ENCODE results near the gene ALDH1A2. TPM values are rescaled to one million over a fixed set of nuclear protein-coding genes. Genes with fewer than 3 reads are reported as not detected.
"Not testable (repeated sequence)": the region's sequence is repeated elsewhere in the genome, so short reads cannot be mapped to it uniquely, and the experiment has no call there.

The ALDH1A2 gene
- total RNA-seq, 1 experiment from 2014 or later = not detected

DNA sequence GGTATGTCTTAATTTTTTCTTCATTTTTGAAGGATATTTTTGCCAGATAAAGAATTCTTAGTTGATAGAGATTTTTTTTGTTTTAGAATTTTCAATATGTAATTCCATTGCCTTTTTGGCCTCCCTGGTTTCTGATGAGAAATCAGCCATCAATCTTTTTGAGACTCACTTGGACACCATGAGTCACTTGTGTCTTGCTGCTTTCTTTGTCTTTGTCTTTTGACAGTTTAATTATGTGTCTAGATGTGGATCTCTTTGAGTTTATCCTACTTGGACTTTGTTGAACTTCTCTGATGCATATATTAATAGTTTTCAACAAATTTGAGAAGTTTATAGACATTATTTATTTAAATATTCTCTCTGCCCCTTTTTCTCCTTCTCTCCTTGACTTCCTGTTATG, 38.0 kb upstream of the ALDH1A2 start:
- Histone ChIP-seq H4K20me1 (ENCODE audit: insufficient read depth, low read depth, low read length) (no peaks in the 10 kb centered on the region), H3K4me2 (ENCODE audit: low read depth, low read length, poor library complexity, severe bottlenecking) (no peak overlapping the region), H3K4me3 (ENCODE audit: low read length) (no peak overlapping the region), H3K9me3 (ENCODE audit: low read length) (no peaks in the 10 kb centered on the region), H3K27me3 (ENCODE audit: low read length) (no peaks in the 10 kb centered on the region), H2AFZ (ENCODE audit: low read length) (no peak overlapping the region), H3K4me1 (ENCODE audit: low read length) (no peaks in the 10 kb centered on the region), H3K9ac (ENCODE audit: low read length) (no peak overlapping the region), H3K36me3 (ENCODE audit: insufficient read depth, low read length) (no peaks in the 10 kb centered on the region), H3K27ac (ENCODE audit: low read length) (no peak overlapping the region), H3K79me2 (ENCODE audit: low read length) (no peaks in the 10 kb centered on the region), H3K9me2 (replicated peaks; ENCODE audit: insufficient read depth, low read length) (no peaks in the 10 kb centered on the region)
- no peak for DNase-seq

DNA sequence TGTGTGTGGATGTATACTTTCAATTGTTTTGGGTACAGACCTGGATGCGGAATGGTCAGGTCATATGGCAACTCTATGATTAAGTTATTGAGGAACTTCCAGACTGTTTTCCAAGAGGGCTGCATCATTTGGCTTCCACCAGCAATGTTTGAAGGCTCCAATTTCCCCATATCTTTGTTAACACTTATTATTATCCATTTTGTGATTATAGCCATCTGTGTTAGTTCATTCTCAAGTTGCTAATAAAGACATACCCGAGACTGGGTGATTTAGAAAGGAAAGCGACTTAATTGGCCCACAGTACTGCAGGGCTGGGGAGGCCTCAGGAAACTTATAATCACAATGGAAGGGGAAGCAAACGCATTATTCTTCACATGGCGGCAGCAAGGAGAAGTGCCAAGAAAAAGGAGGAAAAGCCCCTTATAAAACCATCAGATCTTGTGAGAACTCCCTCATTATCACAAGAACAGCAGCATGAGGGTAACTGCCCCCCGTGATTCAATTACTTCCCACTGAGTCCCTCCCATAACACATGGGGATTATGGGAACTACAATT, 31.1 kb upstream of the ALDH1A2 start:
- Histone ChIP-seq H3K27me3 (ENCODE audit: low read length) (no peaks in the 10 kb centered on the region), H3K79me2 (ENCODE audit: low read length) (no peaks in the 10 kb centered on the region), H3K4me3 (ENCODE audit: low read length) (no peak overlapping the region), H3K36me3 (ENCODE audit: insufficient read depth, low read length) (no peaks in the 10 kb centered on the region), H3K27ac (ENCODE audit: low read length) (no peak overlapping the region), H3K9me3 (ENCODE audit: low read length) (no peaks in the 10 kb centered on the region), H4K20me1 (ENCODE audit: insufficient read depth, low read depth, low read length) (no peaks in the 10 kb centered on the region), H3K9me2 (replicated peaks; ENCODE audit: insufficient read depth, low read length) (no peaks in the 10 kb centered on the region), H3K9ac (ENCODE audit: low read length) (no peak overlapping the region), H3K4me1 (ENCODE audit: low read length) (no peaks in the 10 kb centered on the region), H3K4me2 (ENCODE audit: low read depth, low read length, poor library complexity, severe bottlenecking) (no peak overlapping the region), H2AFZ (ENCODE audit: low read length) (no peak overlapping the region)
- no peak for DNase-seq

DNA sequence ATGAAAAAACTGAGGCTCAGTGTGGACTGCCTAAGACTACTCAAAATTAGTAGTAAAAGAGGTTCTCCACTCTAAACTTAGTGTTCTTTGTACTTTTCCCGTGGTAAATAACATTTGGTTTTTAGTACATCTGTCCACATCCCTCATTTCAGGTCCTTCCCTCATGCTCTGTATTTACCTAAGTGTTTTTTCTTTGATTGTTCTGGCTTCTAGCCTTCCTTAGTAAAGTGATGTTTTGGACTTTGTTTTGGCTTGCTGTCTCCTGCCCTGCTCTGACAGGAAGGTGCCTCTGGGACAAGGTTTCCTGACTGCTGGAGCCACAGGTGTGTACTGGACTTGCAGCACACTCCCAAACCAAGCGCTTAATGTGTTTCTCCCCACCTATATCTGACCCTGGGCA, 29.9 kb upstream of the ALDH1A2 start:
- no peak overlapping the region for H3K27ac ChIP-seq (ENCODE audit: low read length)
- H2AFZ ChIP-seq (ENCODE audit: low read length) = no peak overlapping the region
- no peak for DNase-seq

DNA sequence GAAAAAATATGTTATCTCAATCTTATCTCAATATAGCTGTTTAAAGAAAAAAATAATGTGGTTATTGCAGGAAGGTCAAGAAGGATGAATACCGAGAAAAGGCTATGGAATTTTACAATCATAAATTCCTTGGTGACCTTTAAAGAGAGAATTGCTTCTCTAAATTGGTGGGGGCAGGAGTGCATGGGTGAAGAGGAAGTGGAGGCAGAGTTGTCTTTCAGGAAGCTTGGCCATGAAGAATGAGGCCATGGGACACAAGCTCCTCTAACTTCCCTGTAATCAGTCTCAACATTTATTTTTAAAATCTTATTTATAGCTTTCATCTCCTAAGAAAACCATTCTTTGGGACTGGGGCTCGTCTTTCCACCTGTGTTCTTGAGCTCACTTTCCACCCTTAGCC, 22.4 kb upstream of the ALDH1A2 start:
- H3K27me3 ChIP-seq (ENCODE audit: low read length) = no peaks in the 10 kb centered on the region
- no peaks in the 10 kb centered on the region for H3K79me2 ChIP-seq (ENCODE audit: low read length)
- no peaks in the 10 kb centered on the region for H4K20me1 ChIP-seq (ENCODE audit: insufficient read depth, low read depth, low read length)
- H3K9ac ChIP-seq (ENCODE audit: low read length) = no peak overlapping the region
- H3K4me2 ChIP-seq (ENCODE audit: low read depth, low read length, poor library complexity, severe bottlenecking) = no peak overlapping the region
- no peak for DNase-seq
- no peak overlapping the region for H3K4me3 ChIP-seq (ENCODE audit: low read length)
- H2AFZ ChIP-seq (ENCODE audit: low read length) = no peak overlapping the region
- no peak overlapping the region for H3K27ac ChIP-seq (ENCODE audit: low read length)
- H3K9me2 ChIP-seq (replicated peaks; ENCODE audit: insufficient read depth, low read length) = no peaks in the 10 kb centered on the region
- H3K36me3 ChIP-seq (ENCODE audit: insufficient read depth, low read length) = no peaks in the 10 kb centered on the region
- H3K9me3 ChIP-seq (ENCODE audit: low read length) = no peaks in the 10 kb centered on the region
- no peaks in the 10 kb centered on the region for H3K4me1 ChIP-seq (ENCODE audit: low read length)

More for the DNA sequence above, 29.9 kb upstream of the ALDH1A2 start:
- Histone ChIP-seq H3K27me3 (ENCODE audit: low read length) (no peaks in the 10 kb centered on the region), H3K9ac (ENCODE audit: low read length) (no peak overlapping the region), H3K36me3 (ENCODE audit: insufficient read depth, low read length) (no peaks in the 10 kb centered on the region), H4K20me1 (ENCODE audit: insufficient read depth, low read depth, low read length) (no peaks in the 10 kb centered on the region), H3K79me2 (ENCODE audit: low read length) (no peaks in the 10 kb centered on the region), H3K9me2 (replicated peaks; ENCODE audit: insufficient read depth, low read length) (no peaks in the 10 kb centered on the region), H3K4me2 (ENCODE audit: low read depth, low read length, poor library complexity, severe bottlenecking) (no peak overlapping the region), H3K4me1 (ENCODE audit: low read length) (no peaks in the 10 kb centered on the region), H3K9me3 (ENCODE audit: low read length) (no peaks in the 10 kb centered on the region), H3K4me3 (ENCODE audit: low read length) (no peak overlapping the region)

DNA sequence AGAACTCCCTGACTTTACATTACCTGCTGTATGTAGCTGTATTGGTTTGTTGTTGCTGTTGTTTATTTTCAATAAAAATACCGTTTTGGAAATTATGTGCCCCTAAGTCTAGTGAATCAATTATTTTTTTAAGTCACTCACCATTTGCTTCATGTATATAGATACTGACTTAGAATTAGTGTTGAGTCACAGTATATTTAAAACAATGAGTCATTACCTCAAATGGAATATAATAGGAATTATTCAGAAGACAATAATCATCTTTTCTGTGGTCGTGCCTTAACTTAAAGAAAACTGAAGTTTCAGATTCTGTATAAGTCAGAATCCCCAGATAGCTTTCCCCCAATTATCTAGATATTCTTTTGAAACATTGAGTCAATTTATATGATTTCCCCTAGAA, 21.0 kb upstream of the ALDH1A2 start:
- no peak overlapping the region for H3K4me3 ChIP-seq (ENCODE audit: low read length)
- H3K27ac ChIP-seq (ENCODE audit: low read length) = no peak overlapping the region
- H3K9me3 ChIP-seq (ENCODE audit: low read length) = no peaks in the 10 kb centered on the region
- H2AFZ ChIP-seq (ENCODE audit: low read length) = no peak overlapping the region
- H3K27me3 ChIP-seq (ENCODE audit: low read length) = no peaks in the 10 kb centered on the region
- no peaks in the 10 kb centered on the region for H3K79me2 ChIP-seq (ENCODE audit: low read length)
- H3K36me3 ChIP-seq (ENCODE audit: insufficient read depth, low read length) = no peaks in the 10 kb centered on the region
- no peak overlapping the region for H3K9ac ChIP-seq (ENCODE audit: low read length)
- H3K9me2 ChIP-seq (replicated peaks; ENCODE audit: insufficient read depth, low read length) = no peaks in the 10 kb centered on the region
- no peak for DNase-seq
- H3K4me2 ChIP-seq (ENCODE audit: low read depth, low read length, poor library complexity, severe bottlenecking) = no peak overlapping the region
- no peaks in the 10 kb centered on the region for H4K20me1 ChIP-seq (ENCODE audit: insufficient read depth, low read depth, low read length)
- H3K4me1 ChIP-seq (ENCODE audit: low read length) = no peaks in the 10 kb centered on the region

DNA sequence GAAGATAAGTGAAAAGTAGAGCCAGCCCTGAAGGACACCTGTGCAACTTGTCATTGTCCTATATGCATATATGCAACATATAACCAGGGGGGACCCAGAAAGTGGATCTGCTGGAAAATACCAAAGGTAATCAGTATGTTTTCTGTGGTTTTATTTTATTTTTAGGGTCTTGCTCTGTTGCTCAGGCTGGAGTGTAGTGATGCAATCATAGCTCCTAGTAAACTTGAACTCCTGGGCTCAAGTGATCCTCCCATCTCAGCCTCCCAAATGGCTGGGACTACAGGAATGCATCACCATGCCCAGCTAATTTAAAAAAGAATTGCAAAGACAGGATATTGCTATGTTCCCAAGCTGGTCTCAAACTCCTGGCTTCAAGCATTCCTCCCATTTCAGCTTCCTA, 18.0 kb upstream of the ALDH1A2 start:
- no peaks in the 10 kb centered on the region for H3K9me3 ChIP-seq (ENCODE audit: low read length)
- no peaks in the 10 kb centered on the region for H3K79me2 ChIP-seq (ENCODE audit: low read length)
- H3K9me2 ChIP-seq (replicated peaks; ENCODE audit: insufficient read depth, low read length) = no peaks in the 10 kb centered on the region
- no peaks in the 10 kb centered on the region for H3K27me3 ChIP-seq (ENCODE audit: low read length)
- no peaks in the 10 kb centered on the region for H4K20me1 ChIP-seq (ENCODE audit: insufficient read depth, low read depth, low read length)
- no peak for DNase-seq
- H3K36me3 ChIP-seq (ENCODE audit: insufficient read depth, low read length) = no peaks in the 10 kb centered on the region
- H2AFZ ChIP-seq (ENCODE audit: low read length) = no peak overlapping the region
- H3K9ac ChIP-seq (ENCODE audit: low read length) = no peak overlapping the region
- no peak overlapping the region for H3K4me3 ChIP-seq (ENCODE audit: low read length)
- no peak overlapping the region for H3K27ac ChIP-seq (ENCODE audit: low read length)
- no peak overlapping the region for H3K4me2 ChIP-seq (ENCODE audit: low read depth, low read length, poor library complexity, severe bottlenecking)
- H3K4me1 ChIP-seq (ENCODE audit: low read length) = no peaks in the 10 kb centered on the region

DNA sequence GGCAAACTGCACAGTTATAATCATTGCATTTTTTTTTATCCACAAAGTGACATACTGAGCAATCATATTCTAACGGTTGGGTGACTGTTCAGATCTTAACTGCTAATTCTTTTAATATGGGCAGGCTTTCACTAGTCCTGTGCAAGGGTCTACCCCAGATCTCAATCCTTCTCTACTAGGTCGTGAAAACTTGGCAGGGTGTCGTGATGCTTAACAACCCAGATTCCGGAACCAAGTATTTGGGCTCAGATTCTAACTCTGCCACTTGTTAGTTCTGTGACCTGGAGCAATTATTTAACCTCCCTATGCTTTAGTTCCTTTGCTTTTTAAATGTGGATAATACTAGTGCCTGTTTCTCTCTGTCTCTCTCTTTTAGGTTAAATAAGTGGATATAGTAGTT, 16.4 kb upstream of the ALDH1A2 start:
- no peaks in the 10 kb centered on the region for H3K4me1 ChIP-seq (ENCODE audit: low read length)
- H3K79me2 ChIP-seq (ENCODE audit: low read length) = no peaks in the 10 kb centered on the region
- DNase-seq = no peak
- no peaks in the 10 kb centered on the region for H3K9me2 ChIP-seq (replicated peaks; ENCODE audit: insufficient read depth, low read length)
- H3K27ac ChIP-seq (ENCODE audit: low read length) = no peak overlapping the region
- H3K36me3 ChIP-seq (ENCODE audit: insufficient read depth, low read length) = no peaks in the 10 kb centered on the region
- H4K20me1 ChIP-seq (ENCODE audit: insufficient read depth, low read depth, low read length) = no peaks in the 10 kb centered on the region
- no peak overlapping the region for H3K9ac ChIP-seq (ENCODE audit: low read length)
- H2AFZ ChIP-seq (ENCODE audit: low read length) = no peak overlapping the region; the same call in 1 of the 2 replicates
- H3K9me3 ChIP-seq (ENCODE audit: low read length) = no peaks in the 10 kb centered on the region
- no peak overlapping the region for H3K4me2 ChIP-seq (ENCODE audit: low read depth, low read length, poor library complexity, severe bottlenecking)
- no peaks in the 10 kb centered on the region for H3K27me3 ChIP-seq (ENCODE audit: low read length)
- no peak overlapping the region for H3K4me3 ChIP-seq (ENCODE audit: low read length)

DNA sequence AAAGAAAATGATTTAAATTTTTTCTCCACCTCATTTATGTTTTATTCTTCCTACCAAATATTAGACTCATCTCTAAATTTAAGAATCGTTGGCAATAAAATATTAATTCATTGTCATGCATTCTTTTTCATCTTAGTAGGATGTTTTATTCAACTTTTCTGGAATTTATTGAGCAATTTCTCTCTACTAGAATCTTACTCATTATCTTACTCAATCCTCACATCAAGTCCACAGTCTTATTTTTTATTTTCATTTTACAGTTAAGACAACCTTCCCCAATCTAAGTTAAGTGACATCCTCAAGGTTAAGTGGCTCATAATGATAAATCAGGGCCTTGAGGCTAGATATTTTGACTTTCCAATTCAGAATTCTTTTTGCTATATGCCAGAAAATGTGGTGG, 15.9 kb upstream of the ALDH1A2 start:
- Histone ChIP-seq H3K27ac (ENCODE audit: low read length) (no peak overlapping the region), H3K9me2 (replicated peaks; ENCODE audit: insufficient read depth, low read length) (no peaks in the 10 kb centered on the region), H3K4me2 (ENCODE audit: low read depth, low read length, poor library complexity, severe bottlenecking) (no peak overlapping the region), H3K9ac (ENCODE audit: low read length) (no peak overlapping the region), H3K4me1 (ENCODE audit: low read length) (no peaks in the 10 kb centered on the region), H3K4me3 (ENCODE audit: low read length) (no peak overlapping the region), H3K9me3 (ENCODE audit: low read length) (no peaks in the 10 kb centered on the region), H2AFZ (ENCODE audit: low read length) (no peak overlapping the region), H3K79me2 (ENCODE audit: low read length) (no peaks in the 10 kb centered on the region), H4K20me1 (ENCODE audit: insufficient read depth, low read depth, low read length) (no peaks in the 10 kb centered on the region), H3K27me3 (ENCODE audit: low read length) (no peaks in the 10 kb centered on the region), H3K36me3 (ENCODE audit: insufficient read depth, low read length) (no peaks in the 10 kb centered on the region)
- DNase-seq = no peak

DNA sequence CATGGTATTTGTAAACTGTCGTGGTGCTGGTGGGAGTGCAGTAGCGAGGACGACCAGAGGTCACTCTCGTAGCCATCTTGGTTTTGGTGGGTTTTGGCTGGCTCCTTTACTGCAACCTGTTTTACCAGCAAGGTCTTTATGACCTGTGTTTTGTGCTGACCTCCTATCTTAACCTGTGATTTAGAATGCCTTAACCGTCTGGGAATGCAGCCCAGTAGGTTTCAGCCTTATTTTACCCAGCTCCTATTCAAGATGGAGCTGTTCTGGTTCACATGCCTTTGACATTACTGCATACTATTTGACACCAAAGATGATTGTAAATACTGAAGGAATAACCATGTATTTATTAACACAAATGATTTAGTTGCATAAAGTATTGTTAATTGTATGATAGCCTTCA, 15.4 kb upstream of the ALDH1A2 start:
- H3K9me2 ChIP-seq (replicated peaks; ENCODE audit: insufficient read depth, low read length); DNase-seq; H3K27ac ChIP-seq (ENCODE audit: low read length); H3K27me3 ChIP-seq (ENCODE audit: low read length); H3K9ac ChIP-seq (ENCODE audit: low read length); H3K4me1 ChIP-seq (ENCODE audit: low read length); H2AFZ ChIP-seq (ENCODE audit: low read length); H3K36me3 ChIP-seq (ENCODE audit: insufficient read depth, low read length); H4K20me1 ChIP-seq (ENCODE audit: insufficient read depth, low read depth, low read length); H3K9me3 ChIP-seq (ENCODE audit: low read length); H3K4me2 ChIP-seq (ENCODE audit: low read depth, low read length, poor library complexity, severe bottlenecking); H3K4me3 ChIP-seq (ENCODE audit: low read length); H3K79me2 ChIP-seq (ENCODE audit: low read length): not testable (repeated sequence)
